DMS 273 (cell line): ENCODE results near the gene IL17RA.

ENCODE experiments used
- DNase-seq: peaks from one replicate; lab custom pipeline; 2025; ENCODE audit not compliant: unreplicated experiment; lab: John Stamatoyannopoulos, UW

Gene IL17RA

DNA sequence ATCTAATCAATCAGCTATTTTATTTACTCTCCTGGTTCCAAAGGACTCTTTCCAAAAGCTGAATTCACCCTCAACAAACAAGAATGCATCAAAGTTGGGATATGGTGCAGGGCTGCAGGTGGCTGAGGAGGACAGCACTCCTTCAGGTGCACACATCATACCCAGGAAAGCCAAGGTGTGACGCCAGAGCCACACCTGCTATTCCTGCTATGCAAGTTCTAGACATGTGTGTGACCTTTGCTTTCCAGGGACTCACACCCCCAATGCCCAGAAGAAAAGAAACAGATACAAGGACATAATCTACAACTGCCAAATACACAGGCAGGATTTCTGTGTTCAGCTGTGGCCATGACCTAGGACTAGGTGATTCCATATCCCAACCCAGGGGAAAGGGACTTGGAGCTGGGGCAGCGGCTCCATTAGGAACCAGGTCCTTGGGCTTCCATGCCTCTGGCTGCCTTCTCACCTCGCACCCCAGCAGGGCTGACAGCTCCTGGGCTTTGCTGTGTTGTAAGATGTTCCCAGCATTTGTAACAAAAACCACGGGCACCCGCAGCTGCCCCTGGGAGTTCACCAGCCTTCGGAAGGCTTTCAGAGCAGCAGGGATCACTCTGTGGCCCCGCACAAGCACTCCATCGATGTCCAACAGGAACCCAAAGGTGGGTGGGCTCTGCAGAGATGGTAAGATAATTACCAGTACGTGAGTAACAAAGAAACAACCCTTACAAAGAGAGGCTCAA lies 64.4 kb downstream of the IL17RA start:
- no peak for DNase-seq

DNA sequence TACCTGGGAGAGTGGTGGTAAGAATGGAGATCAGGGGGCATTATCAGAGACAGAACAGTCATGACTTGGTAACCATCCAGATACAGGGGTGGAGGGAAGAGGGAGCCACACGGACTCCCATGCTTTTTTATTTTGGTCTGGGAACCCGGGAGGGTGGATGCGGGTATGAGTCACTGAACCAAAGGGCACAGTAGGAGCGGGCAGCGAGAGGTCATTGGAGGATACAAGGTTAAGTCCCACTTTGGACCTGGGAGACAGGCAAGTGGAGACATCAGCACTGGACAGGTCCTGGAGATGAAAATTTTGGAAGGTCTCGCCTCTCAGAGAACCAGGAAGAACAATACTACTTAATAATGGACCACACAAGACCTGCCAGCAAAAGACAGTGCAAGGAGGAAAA lies 67.5 kb downstream of the IL17RA start:
- no peak for DNase-seq

DNA sequence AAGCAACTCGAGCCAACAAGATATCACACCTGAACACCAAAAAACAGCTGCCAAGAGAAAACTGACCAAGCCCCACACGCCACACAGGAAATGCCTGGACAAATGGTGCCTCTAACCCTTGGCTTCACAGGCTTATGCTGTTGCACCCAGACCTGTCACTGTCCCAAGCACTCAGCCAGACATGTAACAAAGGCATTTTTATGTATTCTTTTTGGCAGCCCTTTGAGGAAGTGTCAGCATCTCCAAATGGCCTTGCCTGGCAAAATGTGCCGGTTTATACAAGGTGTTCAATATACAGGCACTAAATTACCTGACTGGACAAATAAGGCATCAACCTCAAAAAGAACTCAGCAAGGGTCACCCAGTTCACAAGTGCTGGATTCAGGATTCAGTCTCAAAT lies 68.2 kb downstream of the IL17RA start:
- no peak for DNase-seq

DNA sequence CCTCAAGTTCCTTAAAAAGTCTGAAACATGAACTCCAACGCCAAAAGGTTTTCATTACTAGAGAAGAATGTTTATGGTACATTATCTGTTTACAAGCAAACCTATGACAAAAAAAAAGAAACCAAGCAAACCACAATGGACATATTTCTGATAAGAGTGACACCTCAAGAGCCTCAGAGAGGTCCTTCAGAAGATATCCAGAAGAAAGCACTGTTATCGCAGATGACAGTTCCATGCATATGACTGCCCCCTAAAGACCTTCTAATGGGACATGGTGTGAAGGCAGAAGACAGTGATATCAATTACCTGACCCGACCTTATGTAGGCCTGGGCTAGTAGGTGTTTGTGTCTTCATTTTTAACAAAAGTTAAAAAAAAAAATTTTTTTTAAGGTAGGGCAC lies 71.1 kb downstream of the IL17RA start:
- DNase-seq = no peak

DNA sequence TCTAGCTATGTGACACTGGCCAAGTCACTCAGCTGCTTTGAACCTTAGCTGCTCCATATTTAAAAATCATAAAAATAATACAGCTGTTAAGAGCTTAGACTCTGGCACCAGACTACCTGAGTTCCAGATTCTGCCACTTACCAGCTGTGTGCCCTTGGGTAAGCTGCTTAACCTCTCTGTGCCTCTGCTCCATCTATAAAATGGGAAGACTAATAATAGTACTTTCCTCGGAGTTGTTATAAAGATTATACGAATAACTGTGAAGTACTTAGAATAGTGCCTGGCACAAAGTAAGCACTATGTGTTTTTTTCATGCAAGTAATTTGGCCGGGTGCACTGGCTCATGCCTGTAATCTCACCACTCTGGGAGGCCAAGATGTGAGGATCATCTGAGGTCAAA lies 72.9 kb downstream of the IL17RA start:
- no peak for DNase-seq

DNA sequence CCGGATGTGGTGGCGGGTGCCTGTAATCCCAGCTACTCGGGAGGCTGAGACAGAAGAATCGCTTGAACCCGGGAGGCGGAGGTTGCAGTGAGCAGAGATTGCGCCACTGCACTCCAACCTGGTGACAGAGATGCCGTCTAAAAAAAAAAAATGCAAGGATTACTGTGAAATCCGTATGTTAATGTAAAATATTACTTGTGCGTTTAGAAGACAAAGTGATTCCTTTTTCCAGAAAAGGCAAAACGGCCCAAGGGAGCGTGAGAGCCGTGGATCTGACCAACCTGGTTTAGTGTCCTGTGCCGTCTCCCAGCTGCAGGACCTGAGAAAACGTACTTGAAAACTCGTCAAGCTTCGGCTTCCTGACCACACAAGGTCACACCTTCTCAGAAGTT lies 73.4 kb downstream of the IL17RA start:
- DNase-seq = no peak

DNA sequence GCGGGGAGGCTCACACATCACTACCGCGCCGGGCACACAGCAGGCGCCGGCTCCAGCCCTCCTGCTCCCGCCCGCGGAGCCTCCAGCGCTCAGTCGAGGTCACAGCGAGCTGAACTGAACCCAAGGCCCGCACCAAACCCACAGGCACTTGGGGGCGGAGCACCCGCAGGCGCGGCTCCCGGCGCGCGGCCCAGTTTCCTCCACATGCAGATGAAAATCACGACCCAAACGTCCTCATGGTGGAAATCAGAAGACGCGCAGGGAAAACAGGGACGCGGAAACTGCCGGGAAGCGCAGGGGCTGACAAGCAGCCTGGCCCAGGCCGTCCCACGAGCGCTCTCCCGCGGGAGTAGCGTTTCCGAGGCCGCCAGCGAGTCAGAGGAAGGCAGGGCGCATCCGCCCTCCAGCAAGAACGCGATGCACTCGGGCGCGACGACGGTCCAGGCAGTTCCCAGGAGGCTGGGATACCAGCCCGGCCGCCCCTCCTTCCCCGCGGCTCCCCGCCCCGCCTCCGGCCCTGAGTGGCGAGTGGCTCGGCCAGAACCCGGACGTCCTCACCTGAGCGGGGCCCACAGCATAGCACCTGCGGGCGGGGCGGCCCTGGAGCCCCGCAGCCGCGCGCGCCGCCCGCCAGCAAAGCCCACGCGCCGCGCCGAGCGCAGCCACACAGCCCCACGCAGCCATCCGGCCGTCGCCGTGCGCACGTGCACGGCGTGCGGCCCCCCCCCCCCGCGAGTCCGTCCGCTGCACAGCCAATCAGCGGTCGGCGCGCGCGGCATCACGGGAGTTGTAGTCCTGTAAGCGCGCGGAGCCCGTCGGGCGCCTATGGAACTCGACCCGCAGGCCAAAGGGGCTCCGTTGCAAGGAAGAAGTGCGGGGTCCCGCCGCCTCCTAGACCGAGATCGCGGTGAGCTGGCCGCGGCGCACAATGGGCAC lies 74.0 kb downstream of the IL17RA start, which contains the start of gene HDHD5:
TSS of gene HDHD5 (minus strand) at position 710 of the 936 bp plus-strand sequence. CDS start at position 684, 26 bp downstream.
- DNase-seq = peak; percentile 89

DNA sequence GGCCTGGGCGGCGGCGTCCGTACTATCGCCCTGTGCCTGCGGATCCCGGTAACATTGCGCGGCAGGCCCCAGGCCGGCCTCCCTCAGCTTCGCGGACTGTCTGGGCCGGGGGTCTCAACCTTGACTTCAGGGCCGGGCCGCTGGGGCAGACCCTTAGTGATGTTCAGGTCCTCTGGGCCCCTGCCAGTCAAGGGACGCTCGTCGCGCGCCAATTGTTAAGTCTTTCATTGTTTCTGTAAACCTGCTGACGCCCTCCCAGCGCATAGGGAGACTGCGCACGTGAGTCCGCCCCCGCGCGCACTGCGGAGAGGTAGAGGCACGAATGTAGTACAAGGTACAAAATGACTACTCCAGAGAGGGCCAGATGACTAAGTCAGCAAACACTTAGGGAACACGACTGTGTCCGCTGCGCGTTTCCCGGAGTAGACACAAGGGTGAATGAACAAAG lies 74.7 kb downstream of the IL17RA start:
- peak; percentile 56 for DNase-seq

DNA sequence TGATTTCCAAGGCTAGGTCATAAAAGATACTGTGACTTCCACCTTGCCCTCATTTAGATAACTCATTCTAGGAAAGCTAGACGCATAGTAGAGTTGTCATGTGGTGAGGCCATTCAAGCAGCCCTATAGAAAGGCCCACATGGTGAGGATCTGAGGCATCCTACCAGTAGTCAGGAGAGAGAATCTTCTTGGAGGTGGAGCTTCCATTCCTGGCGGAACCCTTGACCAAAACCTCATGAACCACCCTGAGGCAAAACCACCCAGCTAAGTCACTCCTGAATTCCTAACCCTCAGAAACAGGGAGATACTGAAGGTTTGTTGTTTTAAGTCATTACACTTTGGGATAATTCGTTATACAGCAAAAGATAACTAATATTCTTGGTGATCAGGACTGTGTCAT lies 77.2 kb downstream of the IL17RA start:
- DNase-seq = no peak

DNA sequence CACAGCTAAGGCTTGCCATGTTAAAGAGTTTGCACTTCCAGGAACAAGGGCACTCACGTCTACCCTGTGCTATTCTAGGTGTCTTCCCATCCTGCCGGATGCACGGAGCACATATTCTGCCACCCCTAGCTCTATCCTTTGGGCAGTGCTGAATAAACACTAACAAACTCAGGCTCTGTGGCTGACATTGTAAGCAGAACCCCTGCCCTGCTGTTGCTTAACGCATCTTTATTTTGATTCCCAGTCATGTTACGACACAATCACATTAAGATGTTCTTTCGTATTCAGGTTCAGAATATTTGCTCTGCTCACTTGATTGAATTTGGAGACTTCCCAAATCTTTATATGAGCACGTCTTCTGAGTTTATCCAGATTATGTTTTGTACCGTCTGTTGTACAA lies 77.9 kb downstream of the IL17RA start:
- no peak for DNase-seq

DNA sequence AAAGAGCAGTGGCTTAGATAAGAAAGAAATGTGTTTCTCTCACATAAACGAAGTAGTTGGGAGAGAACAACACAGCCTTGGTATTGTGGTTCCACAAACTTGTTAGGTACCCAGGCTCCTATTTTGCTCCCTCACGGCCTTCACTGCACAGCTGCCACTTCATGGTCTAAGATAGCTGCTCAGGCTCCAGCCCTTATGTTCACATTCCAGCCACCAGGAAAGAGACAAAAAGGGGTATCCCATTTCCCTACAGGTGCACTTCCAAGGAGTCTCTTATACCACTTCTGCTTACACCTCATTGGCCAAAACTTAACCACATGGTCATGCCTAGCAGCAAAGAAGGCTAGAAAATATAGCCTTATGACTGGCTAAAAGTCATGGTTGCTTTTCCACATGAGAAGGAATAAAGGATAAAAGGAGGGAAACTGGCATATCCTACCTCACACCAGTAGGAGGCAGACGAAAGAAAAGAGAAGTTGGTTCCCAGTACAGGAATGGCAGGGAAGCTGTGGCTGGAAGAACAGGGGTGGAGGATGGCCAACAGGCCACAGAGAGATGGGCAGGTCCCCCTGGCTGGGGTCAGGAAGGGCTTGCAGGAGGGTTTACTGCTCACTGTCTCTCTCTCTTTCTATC lies 79.7 kb downstream of the IL17RA start:
- DNase-seq = peak; percentile 30
